GM06990 (cell line): ENCODE measurements around the gene CHMP6.
"Not testable (repeated sequence)": the region's sequence is repeated elsewhere in the genome, so short reads cannot be mapped to it uniquely, and the experiment has no call there.

Source experiments
- DNase-seq: peaks from one replicate; pipeline ENCODE4 v3.0.0-alpha.2; 2011; ENCODE audit not compliant: insufficient read length; ENCODE audit errors: extremely low read depth
- H3K27me3 ChIP-seq: replicated peaks from 2 replicates; pipeline ENCODE4 v1.6.0; 2011; ENCODE audit warnings: low read length; ENCODE audit not compliant: control insufficient read depth, insufficient read depth
- H3K36me3 ChIP-seq: 2 replicates; pipeline ENCODE4 v1.5.1; 2011; ENCODE audit warnings: low read length; ENCODE audit not compliant: control insufficient read depth, insufficient read depth
- H3K4me3 ChIP-seq: replicated peaks from 2 replicates; pipeline ENCODE4 v1.5.1; 2011; ENCODE audit warnings: low read depth, mild to moderate bottlenecking, control low read depth, low read length
- CTCF ChIP-seq: IDR thresholded peaks from 2 replicates; pipeline ENCODE4 v1.5.1; 2011; ENCODE audit warnings: low read length, control low read depth, mild to moderate bottlenecking, inconsistent platforms; ENCODE audit not compliant: insufficient read depth, poor library complexity, severe bottlenecking

CHMP6 gene

GRCh38 chr17:81016575-81016974, 24.9 kb downstream of the CHMP6 start:
- Histone ChIP-seq H3K27me3 (no peaks in the 10 kb centered on the region), H3K4me3 (no peak overlapping the region), H3K36me3 (no peaks in the 10 kb centered on the region)
- TF ChIP-seq CTCF = no peak
- DNase-seq = no peak

GRCh38 chr17:81017330-81017729, 25.7 kb downstream of the CHMP6 start:
- not testable (repeated sequence) for H3K4me3 ChIP-seq, H3K27me3 ChIP-seq, DNase-seq, H3K36me3 ChIP-seq

DNA sequence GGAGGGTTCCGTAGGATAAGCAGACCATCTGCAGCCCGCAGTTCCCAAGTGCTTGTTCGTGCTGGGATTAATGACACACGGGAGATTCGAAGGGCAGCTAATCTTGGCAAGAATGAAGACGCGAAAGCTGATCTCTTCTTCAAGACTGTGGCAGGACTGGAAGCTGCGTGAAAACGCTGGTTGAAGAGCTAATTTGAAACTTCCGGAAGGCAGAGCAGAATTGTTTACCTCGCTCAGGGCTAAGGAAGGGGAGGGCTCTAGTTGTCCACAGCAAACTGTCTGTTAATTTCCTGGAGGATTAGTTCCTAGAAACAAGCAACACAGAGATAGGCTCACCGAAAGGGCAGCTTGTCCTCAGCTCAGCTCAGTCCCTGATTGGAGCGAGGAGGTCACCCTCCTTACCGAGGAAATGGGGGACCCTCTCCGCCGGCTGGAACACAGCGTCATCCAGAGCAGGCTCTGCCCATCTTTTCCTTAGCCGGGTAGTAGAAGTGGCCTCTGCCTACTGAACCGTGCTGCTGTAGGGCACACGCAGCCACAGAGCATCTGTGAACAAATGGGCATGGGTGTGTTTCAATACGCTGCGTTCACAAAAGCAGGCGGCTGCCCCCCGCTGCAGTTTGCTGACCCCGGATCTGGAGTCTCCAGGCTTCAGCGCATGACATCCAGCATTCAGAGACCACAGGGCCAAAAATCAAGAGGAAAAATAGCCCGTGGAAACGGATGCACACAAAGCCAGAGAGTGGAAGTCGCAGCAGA, 26.6 kb downstream of the CHMP6 start:
- no peak for TF ChIP-seq CTCF
- peak overlapping the region; percentile 47 for H3K4me3 ChIP-seq
- H3K36me3 ChIP-seq = no peaks in the 10 kb centered on the region
- no peaks in the 10 kb centered on the region for H3K27me3 ChIP-seq
- no peak for DNase-seq

DNA sequence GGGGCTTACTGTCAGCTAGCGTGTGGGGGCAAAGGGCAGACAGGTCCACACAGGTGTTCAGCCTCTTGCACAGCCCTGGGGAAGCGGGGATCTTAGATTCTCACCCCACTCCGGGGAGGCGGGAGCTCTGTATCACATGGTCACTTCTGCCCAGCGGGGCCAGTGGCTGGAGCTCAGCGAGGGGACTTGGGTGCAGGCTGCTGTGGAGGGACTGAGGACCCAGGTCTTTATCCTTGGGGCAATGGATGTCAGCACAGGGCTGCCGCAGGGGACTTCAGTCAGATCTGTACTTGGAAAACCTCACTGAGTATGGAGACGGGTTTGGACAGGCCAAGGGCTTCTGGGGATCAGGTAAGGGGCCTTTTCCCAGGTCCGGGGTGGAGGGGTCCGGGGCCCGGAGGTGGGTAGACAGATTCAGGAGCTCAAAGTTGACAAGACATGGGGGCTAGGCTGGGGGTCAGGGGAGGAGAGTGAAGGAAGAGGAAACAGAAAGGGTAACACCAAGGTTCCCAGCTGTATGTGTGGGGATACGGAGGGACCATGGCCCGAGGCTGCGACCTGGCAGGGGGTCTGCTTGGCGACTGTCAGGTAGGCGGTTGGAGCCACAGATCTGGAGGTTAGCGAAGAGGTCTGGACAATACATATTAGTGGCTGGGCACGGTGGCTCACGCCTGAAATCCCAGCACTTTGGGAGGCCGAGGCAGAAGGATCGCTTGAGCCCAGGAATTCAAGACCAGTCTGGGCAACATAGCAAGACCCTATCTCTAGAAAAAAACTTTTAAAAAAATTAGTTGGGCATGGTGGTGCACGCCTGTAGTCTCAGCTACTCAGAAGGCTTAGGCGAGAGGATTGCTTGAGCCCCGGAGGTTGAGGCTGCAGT, 28.2 kb downstream of the CHMP6 start:
- H3K36me3 ChIP-seq = no peaks in the 10 kb centered on the region
- H3K27me3 ChIP-seq = no peaks in the 10 kb centered on the region
- no peak for DNase-seq
- no peak overlapping the region for H3K4me3 ChIP-seq
- TF ChIP-seq CTCF = no peak

- DNase-seq = no peak
- no peak for TF ChIP-seq CTCF
- no peaks in the 10 kb centered on the region for H3K36me3 ChIP-seq
- H3K27me3 ChIP-seq = no peaks in the 10 kb centered on the region
- no peak overlapping the region for H3K4me3 ChIP-seq
Measured at GRCh38 chr17:81020443-81020766, 28.8 kb downstream of the CHMP6 start.

- Histone ChIP-seq H3K27me3 (no peaks in the 10 kb centered on the region), H3K4me3 (no peak overlapping the region), H3K36me3 (no peaks in the 10 kb centered on the region)
- DNase-seq = no peak
- no peak for TF ChIP-seq CTCF
Measured at GRCh38 chr17:81020767-81021497, 29.3 kb downstream of the CHMP6 start.
